BJ (cell line): Measurements from ENCODE around the gene MATN4. TPM values are rescaled to one million over a fixed set of nuclear protein-coding genes. Genes with fewer than 3 reads are reported as not detected.

Experiments
- CTCF ChIA-PET: fragments of 350-600 bp; formaldehyde crosslinking; extraction: SDS; loops from one replicate; lab custom pipeline; 2021; ENCODE audit warnings: antibody characterized with exemption, inconsistent platforms; lab: Yijun Ruan, JAX
- POLR2A ChIA-PET: fragments of 300-600 bp; sonication (Branson Sonifier 250); formaldehyde crosslinking; extraction: SDS; loops from one replicate; lab custom pipeline; 2021; ENCODE audit warnings: antibody characterized with exemption; lab: Charles Lee
- DNase-seq: peaks from one replicate; pipeline ENCODE4 v3.0.0-alpha.2; 2011; ENCODE audit warnings: low read depth
- H3K27me3 ChIP-seq: 2 replicates; pipeline ENCODE4 v1.6.0; 2011; ENCODE audit warnings: low read length; ENCODE audit not compliant: control insufficient read depth, insufficient read depth
- H3K36me3 ChIP-seq: 2 replicates; pipeline ENCODE4 v1.5.1; 2011; ENCODE audit warnings: low read length; ENCODE audit not compliant: control insufficient read depth, insufficient read depth
- H3K4me3 ChIP-seq: 2 replicates; pipeline ENCODE4 v1.5.1; 2011; ENCODE audit warnings: low read depth, mild to moderate bottlenecking, control low read depth, low read length
- CTCF ChIP-seq: IDR thresholded peaks from 2 replicates; pipeline ENCODE4 v1.5.1; 2011; ENCODE audit warnings: low read depth, mild to moderate bottlenecking, control low read depth, inconsistent platforms, low read length, moderate library complexity; ENCODE audit not compliant: insufficient read depth
- polyA plus RNA-seq: library from polyadenylated mRNA; depleted of rRNA; stranded (reverse); fragments of >200 nt; gene quantifications from 2 replicates; pipeline ENCODE4 v1.2.3, GENCODE V29; 2011

Gene MATN4
- polyA plus RNA-seq, 1 experiment, result 0.06 TPM

GRCh38 chr20:45307076-45307640, 941 bp downstream of the MATN4 start:
- CTCF ChIA-PET, result interaction anchor here (0.7 to 2.3 kb wide), 5 partner anchors 10 to 676 kb away, joined by 3 to 9 read pairs (median 5); no protein-coding TSS in a partner anchor
- TF ChIP-seq CTCF, result no peak
- Histone ChIP-seq H3K27me3 (peaks cover 8% of the 10 kb centered on the region), H3K36me3 (no peaks in the 10 kb centered on the region), H3K4me3 (no peak overlapping the region)
- no peak for DNase-seq
- POLR2A ChIA-PET, result no interaction called here

GRCh38 chr20:45306431-45306982, 1.6 kb downstream of the MATN4 start, which contains the start of gene RBPJL:
Gene RBPJL (plus strand): TSS chr20:45306840. CDS start chr20:45306923, 83 bp downstream.
- CTCF ChIA-PET, result interaction anchor here (0.9 kb wide), 1 partner anchor 131 kb away, joined by 6 read pairs; no protein-coding TSS in a partner anchor
- no peak within 1 kb of the TSS for H3K4me3 ChIP-seq
- H3K27me3 ChIP-seq, result peaks cover 7% of the 10 kb centered on the region; the same call in 1 of the 2 replicates
- DNase-seq, result no peak
- peak; percentile 92 for TF ChIP-seq CTCF
- POLR2A ChIA-PET, result no interaction called here
- H3K36me3 ChIP-seq, result no peaks in the 10 kb centered on the region

GRCh38 chr20:45305262-45305661, 2.8 kb downstream of the MATN4 start:
- ChIA-PET CTCF (interaction anchor here (0.8 to 5.9 kb wide), 2 partner anchors 13 to 123 kb away, joined by 3 to 75 read pairs; no protein-coding TSS in a partner anchor), POLR2A (no interaction called here)
- no peaks in the 10 kb centered on the region for H3K36me3 ChIP-seq

GRCh38 chr20:45304464-45304999, 3.6 kb downstream of the MATN4 start:
- no peak overlapping the region for H3K4me3 ChIP-seq
- no peaks in the 10 kb centered on the region for H3K36me3 ChIP-seq
- H3K27me3 ChIP-seq, result peaks cover 7% of the 10 kb centered on the region; the same call in 1 of the 2 replicates
- ChIA-PET POLR2A (no interaction called here), CTCF (interaction anchor here (1.9 to 5.9 kb wide), 2 partner anchors 12 to 133 kb away, joined by 7 to 75 read pairs; no protein-coding TSS in a partner anchor)
- TF ChIP-seq CTCF, result no peak
- DNase-seq, result no peak

More at GRCh38 chr20:45305262-45305661, 2.8 kb downstream of the MATN4 start:
- Histone ChIP-seq H3K27me3 (peaks cover 7% of the 10 kb centered on the region; the same call in 1 of the 2 replicates), H3K4me3 (no peak overlapping the region)
- no peak for DNase-seq
- TF ChIP-seq CTCF, result no peak
